GM10248 (cell line): Measurements from ENCODE around the gene MRPL54.
A peak's percentile ranks its signal among the peaks of the same experiment; 100 is the strongest.

Experiments used
- CTCF ChIA-PET: fragments of 300-600 bp; sonication (Branson Sonifier 250); formaldehyde crosslinking; extraction: SDS; loops from one replicate; lab custom pipeline; 2021; ENCODE audit warnings: antibody characterized with exemption; lab: Yijun Ruan, JAX
- POLR2A ChIA-PET: fragments of 350-650 bp; sonication (Branson Sonifier 250); formaldehyde crosslinking; extraction: SDS; loops from one replicate; lab custom pipeline; 2020; ENCODE audit warnings: antibody characterized with exemption; lab: Yijun Ruan, JAX
- DNase-seq: peaks from one replicate; pipeline ENCODE4 v3.0.0; 2012; ENCODE audit errors: extremely low spot score
- CTCF ChIP-seq: IDR thresholded peaks from 2 replicates; pipeline ENCODE4 v1.5.1; 2012; ENCODE audit warnings: mild to moderate bottlenecking, low read depth; ENCODE audit errors: extremely low read depth, missing control alignments, control extremely low read depth

MRPL54 gene

GRCh38 chr19:3807131-3807480 is 44.6 kb downstream of the MRPL54 start:
- ChIA-PET CTCF (interaction anchor here (1.4 kb wide), 1 partner anchor 14 kb away, joined by 3 read pairs; no protein-coding TSS in a partner anchor), POLR2A (no interaction called here)
- DNase-seq: no peak
- TF ChIP-seq CTCF: no peak

- POLR2A ChIA-PET: no interaction called here
- CTCF ChIA-PET: no interaction called here
- no peak for DNase-seq
- no peak for TF ChIP-seq CTCF
Observed at GRCh38 chr19:3807574-3808354, 45.3 kb downstream of the MRPL54 start.

- ChIA-PET POLR2A (no interaction called here), CTCF (no interaction called here)
- no peak for TF ChIP-seq CTCF
- DNase-seq: no peak
Observed at GRCh38 chr19:3808420-3809143, 46.1 kb downstream of the MRPL54 start.

- POLR2A ChIA-PET: no interaction called here
- peak; percentile 65 for DNase-seq
- CTCF ChIA-PET: no interaction called here
- TF ChIP-seq CTCF: no peak
Observed at GRCh38 chr19:3809881-3810707, 47.6 kb downstream of the MRPL54 start.

GRCh38 chr19:3810708-3811355 is 48.4 kb downstream of the MRPL54 start:
- no peak for TF ChIP-seq CTCF
- ChIA-PET POLR2A (no interaction called here), CTCF (no interaction called here)
- no peak for DNase-seq
